Measurements from ENCODE around the gene OTOP3.

The OTOP3 gene

GRCh38 chr17:74941128-74941725 lies 5.5 kb downstream of the OTOP3 start:
- no peak for DNase-seq (ENCODE audit: low read depth, low spot score)

GRCh38 chr17:74943808-74944522 lies 8.3 kb downstream of the OTOP3 start:
- no peak for DNase-seq (ENCODE audit: low read depth, low spot score)

GRCh38 chr17:74945543-74945942 lies 9.8 kb downstream of the OTOP3 start:
- no peak for DNase-seq (ENCODE audit: low read depth, low spot score)

- DNase-seq (ENCODE audit: low read depth, low spot score), result no peak
These were observed 10.9 kb downstream of the OTOP3 start for GRCh38 chr17:74946641-74947040.

GRCh38 chr17:74947041-74947754 lies 11.5 kb downstream of the OTOP3 start:
- DNase-seq (ENCODE audit: low read depth, low spot score), result no peak

GRCh38 chr17:74949455-74950115 lies 13.9 kb downstream of the OTOP3 start:
- no peak for DNase-seq (ENCODE audit: low read depth, low spot score)

GRCh38 chr17:74950207-74950606 lies 14.5 kb downstream of the OTOP3 start:
- no peak for DNase-seq (ENCODE audit: low read depth, low spot score)

- no peak for DNase-seq (ENCODE audit: low read depth, low spot score)
These were observed 15.4 kb downstream of the OTOP3 start for GRCh38 chr17:74951065-74951464.

GRCh38 chr17:74951680-74952421 lies 16.2 kb downstream of the OTOP3 start:
- no peak for DNase-seq (ENCODE audit: low read depth, low spot score)

- DNase-seq (ENCODE audit: low read depth, low spot score), result no peak
These were observed 16.9 kb downstream of the OTOP3 start for GRCh38 chr17:74952431-74953133.

- DNase-seq (ENCODE audit: low read depth, low spot score), result no peak
These were observed 17.5 kb downstream of the OTOP3 start for GRCh38 chr17:74953134-74953687.

GRCh38 chr17:74954115-74954514 lies 18.4 kb downstream of the OTOP3 start:
- DNase-seq (ENCODE audit: low read depth, low spot score), result no peak

GRCh38 chr17:74954665-74955421 lies 19.1 kb downstream of the OTOP3 start:
- no peak for DNase-seq (ENCODE audit: low read depth, low spot score)

- DNase-seq (ENCODE audit: low read depth, low spot score), result no peak
These were observed 20.4 kb downstream of the OTOP3 start for GRCh38 chr17:74956093-74956492.

GRCh38 chr17:74957935-74958740 lies 22.4 kb downstream of the OTOP3 start:
- peak; percentile 55 for DNase-seq (ENCODE audit: low read depth, low spot score)

GRCh38 chr17:74959826-74960515 lies 24.3 kb downstream of the OTOP3 start:
- DNase-seq (ENCODE audit: low read depth, low spot score), result no peak

- DNase-seq (ENCODE audit: low read depth, low spot score), result peak; percentile 15
These were observed 25.1 kb downstream of the OTOP3 start for GRCh38 chr17:74960570-74961342.
